ENCODE results near the gene SP3. TPM values are rescaled to one million over a fixed set of nuclear protein-coding genes. Genes with fewer than 3 reads are reported as not detected.

Gene SP3
- polyA plus RNA-seq, 3 donors = 44.8 to 66.2 (median 54.2) TPM

- H3K9ac ChIP-seq (ENCODE audit: insufficient read depth, low read length, poor library complexity, severe bottlenecking) = no peak overlapping the region
- no peak overlapping the region for H3K4me3 ChIP-seq (replicated peaks in 1 of 3; ENCODE audit: low read depth in 2 of 3, low read length in 3 of 3)
- H3K27ac ChIP-seq (ENCODE audit: low read depth in 1 of 2, low read length in 2 of 2) = no peak overlapping the region
- H3K27me3 ChIP-seq (ENCODE audit: control insufficient read depth in 2 of 2, insufficient read depth in 2 of 2, low read length in 2 of 2) = no peaks in the 10 kb centered on the region
- WGBS (ENCODE audit: insufficient coverage) = 86% methylated on average over 1 of the region's 7 CpGs
- H3K36me3 Mint-ChIP-seq = peaks cover 5% of the 10 kb centered on the region in 2 donors
- H3K4me2 ChIP-seq (replicated peaks; ENCODE audit: extremely low read depth, low read length, poor library complexity, severe bottlenecking) = no peak overlapping the region
- no peaks in the 10 kb centered on the region for H3K36me3 ChIP-seq (replicated peaks in 1 of 2; ENCODE audit: control insufficient read depth in 1 of 2, insufficient read depth in 2 of 2, low read length in 2 of 2)
- peak overlapping the region in 2 of 7 donors; percentile 50 to 68 for H3K27ac Mint-ChIP-seq
- no peaks in the 10 kb centered on the region for H3K9me3 ChIP-seq (replicated peaks in 1 of 2; ENCODE audit: control insufficient read depth in 1 of 2, insufficient read depth in 1 of 2, low read length in 2 of 2)
- no peaks in the 10 kb centered on the region for H3K79me2 ChIP-seq (ENCODE audit: insufficient read depth, low read length)
- no peaks in the 10 kb centered on the region for H4K20me1 ChIP-seq (ENCODE audit: insufficient read depth, low read length)
- intact Hi-C loops (cut with micrococcal nuclease) = no loop called here
- H3K4me1 Mint-ChIP-seq = peaks cover 45% of the 10 kb centered on the region
- peaks cover 31 to 33% of the 10 kb centered on the region in 2 donors for H3K4me1 ChIP-seq (ENCODE audit: control insufficient read depth in 1 of 2, insufficient read depth in 2 of 2, low read length in 2 of 2)
- peaks cover 0 to 2% (median 0%) of the 10 kb centered on the region in 3 donors for H3K27me3 Mint-ChIP-seq (ENCODE audit: low read depth in 3 of 3)
- DNase-seq = no peak
- H3K9me3 Mint-ChIP-seq = peaks cover 0 to 2% (median 0%) of the 10 kb centered on the region in 7 donors
- H2AFZ ChIP-seq (ENCODE audit: insufficient read depth, low read depth, low read length, poor library complexity, severe bottlenecking) = no peak overlapping the region
- H3K4me3 Mint-ChIP-seq = no peak overlapping the region
- no peak for TF ChIP-seq CTCF (IDR thresholded peaks at IDR 0.05)
Observed at GRCh38 chr2:173989160-173989883, 24.1 kb upstream of the SP3 start.

- H3K4me3 Mint-ChIP-seq = peak overlapping the region in 1 of 2 donors; percentile 35
Observed at GRCh38 chr2:173986805-173987204, 21.6 kb upstream of the SP3 start.

More at GRCh38 chr2:173986805-173987204, 21.6 kb upstream of the SP3 start:
- intact Hi-C loops (cut with micrococcal nuclease) = no loop called here
- Histone ChIP-seq H3K4me1 (ENCODE audit: control insufficient read depth in 1 of 2, insufficient read depth in 2 of 2, low read length in 2 of 2) (peaks cover 29 to 30% of the 10 kb centered on the region in 2 donors), H2AFZ (ENCODE audit: insufficient read depth, low read depth, low read length, poor library complexity, severe bottlenecking) (peak overlapping the region; percentile 45), H3K4me2 (replicated peaks; ENCODE audit: extremely low read depth, low read length, poor library complexity, severe bottlenecking) (no peak overlapping the region), H4K20me1 (ENCODE audit: insufficient read depth, low read length) (no peaks in the 10 kb centered on the region), H3K27ac (ENCODE audit: low read depth in 1 of 2, low read length in 2 of 2) (peak overlapping the region in 1 of 2 donors; percentile 74), H3K9me3 (replicated peaks in 1 of 2; ENCODE audit: control insufficient read depth in 1 of 2, insufficient read depth in 1 of 2, low read length in 2 of 2) (no peaks in the 10 kb centered on the region), H3K4me3 (replicated peaks in 1 of 3; ENCODE audit: low read depth in 2 of 3, low read length in 3 of 3) (no peak overlapping the region), H3K9ac (ENCODE audit: insufficient read depth, low read length, poor library complexity, severe bottlenecking) (no peak overlapping the region), H3K79me2 (ENCODE audit: insufficient read depth, low read length) (no peaks in the 10 kb centered on the region), H3K36me3 (replicated peaks in 1 of 2; ENCODE audit: control insufficient read depth in 1 of 2, insufficient read depth in 2 of 2, low read length in 2 of 2) (no peaks in the 10 kb centered on the region), H3K27me3 (ENCODE audit: control insufficient read depth in 2 of 2, insufficient read depth in 2 of 2, low read length in 2 of 2) (no peaks in the 10 kb centered on the region)
- peak in 2 of 3 donors; percentile 21 to 32 for DNase-seq
- H3K27ac Mint-ChIP-seq = peak overlapping the region; percentile 64 to 89 (median 84)
- peaks cover 41% of the 10 kb centered on the region for H3K4me1 Mint-ChIP-seq
- H3K9me3 Mint-ChIP-seq = peaks cover 0 to 2% (median 0%) of the 10 kb centered on the region in 7 donors
- no peak for TF ChIP-seq CTCF (IDR thresholded peaks at IDR 0.05)
- peaks cover 0 to 3% (median 0%) of the 10 kb centered on the region in 3 donors for H3K27me3 Mint-ChIP-seq (ENCODE audit: low read depth in 3 of 3)
- peaks cover 5% of the 10 kb centered on the region in 2 donors for H3K36me3 Mint-ChIP-seq
- no CpG with 5 or more reads among the region's 2 CpGs for WGBS (ENCODE audit: insufficient coverage)

Data from CD14-positive monocyte (primary cell).